Spleen (tissue), 7 donors: ENCODE results near the gene NLGN1.

Experiments
- CTCF ChIP-seq, 11 experiments: fragments of 200-600 bp in 7 of 11; fragments of 450-650 bp in 4 of 11; sonication (generic) in 4 of 11; IDR thresholded peaks in 8 of 11; conservative IDR thresholded peaks in 3 of 11; 1 replicate in 7 of 11; 2 replicates in 4 of 11; pipeline versions ENCODE4 v1.4.0 to v1.8.0; 2016 to 2021; ENCODE audit warnings: antibody characterized with exemption in 11 of 11, inconsistent platforms in 4 of 11, mild to moderate bottlenecking in 1 of 11
- POLR2A ChIP-seq, 3 donors: fragments of 450-650 bp; IDR thresholded peaks; one replicate each; pipeline ENCODE4 v1.5.1; 2017; ENCODE audit warnings: antibody characterized with exemption in 3 of 3, mild to moderate bottlenecking in 1 of 3
- donor health status: DM: no; HTN: no; CAD: no; lungs with moderate emphysema.
- donor health status: DM: no; HTN: no; CAD: no.
- donor health status: DM: no; HTN: no; CAD: no.

- no peak for TF ChIP-seq CTCF (IDR thresholded peaks at IDR 0.05 in 8 of 11, conservative IDR thresholded peaks at IDR 0.05 in 3 of 11)
- TF ChIP-seq POLR2A (IDR thresholded peaks at IDR 0.05), result no peak
Measured at GRCh38 chr3:173552526-173552925, 155.0 kb downstream of the NLGN1 start.
